ENCODE measurements around the gene BAG1.

BAG1 gene

DNA sequence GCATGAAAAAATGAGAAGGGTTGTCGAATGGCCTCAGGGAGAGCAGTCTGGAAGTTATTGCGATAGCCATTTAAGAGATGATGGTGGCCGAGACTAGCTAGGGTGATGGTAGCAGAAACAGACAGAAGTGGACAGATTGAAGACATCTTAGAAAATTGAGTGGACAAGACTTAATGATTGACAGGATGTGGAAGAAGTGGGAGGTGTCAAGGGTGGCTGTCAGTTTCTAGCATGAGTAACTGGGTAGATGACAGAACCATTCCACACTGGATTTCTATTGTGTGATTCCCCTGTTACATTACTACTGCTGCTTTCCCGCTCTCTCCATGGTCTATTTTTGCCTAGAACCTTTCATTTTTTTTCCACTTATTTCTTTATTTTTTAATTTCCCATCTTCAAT, 13.0 kb upstream of the BAG1 start:
- H3K4me3 ChIP-seq (ENCODE audit: low read depth, low read length) = no peak overlapping the region

DNA sequence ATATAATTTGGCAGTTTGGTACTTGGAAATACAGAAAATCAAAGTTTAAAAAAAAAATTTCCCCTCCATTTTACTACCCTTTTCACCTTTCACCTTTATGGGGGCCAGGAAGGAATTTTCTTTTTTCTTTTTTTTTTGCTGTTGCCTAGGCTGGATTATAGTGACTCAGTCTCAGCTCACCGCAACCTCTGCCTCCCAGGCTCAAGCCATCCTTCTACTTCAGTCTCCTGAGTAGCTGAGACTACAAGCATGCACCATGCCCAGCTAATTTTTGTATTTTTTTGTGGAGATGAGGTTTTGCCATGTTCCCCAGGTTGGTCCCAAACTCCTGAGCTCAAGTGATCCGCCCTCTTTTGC, 9.4 kb upstream of the BAG1 start:
- H3K4me3 ChIP-seq (ENCODE audit: low read depth, low read length) = no peak overlapping the region

GRCh38 chr9:33273266-33273971, 8.9 kb upstream of the BAG1 start:
- H3K4me3 ChIP-seq (ENCODE audit: low read depth, low read length) = no peak overlapping the region

DNA sequence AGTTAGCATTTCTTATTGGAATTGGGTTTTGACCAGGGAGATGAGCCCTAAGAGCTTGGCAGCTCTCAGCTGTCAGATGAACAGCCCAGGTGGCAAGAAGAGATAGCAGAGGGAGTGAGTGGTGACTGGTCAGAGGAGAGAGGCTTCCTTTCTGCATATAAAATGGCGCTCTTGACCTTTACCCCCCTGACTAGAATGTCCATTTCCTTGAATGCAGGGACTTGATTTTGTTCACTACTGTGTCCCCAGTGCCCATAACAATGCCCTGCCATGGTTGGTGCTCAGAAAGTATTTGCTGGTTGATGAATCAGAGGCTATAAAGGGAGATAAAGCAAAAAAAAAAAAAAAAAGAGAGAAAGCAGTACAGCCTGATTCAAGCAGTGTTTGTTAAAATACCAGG, 7.6 kb upstream of the BAG1 start:
- H3K4me3 ChIP-seq (ENCODE audit: low read depth, low read length) = no peak overlapping the region

- H3K4me3 ChIP-seq (ENCODE audit: low read depth, low read length) = no peak overlapping the region
These were observed 5.6 kb upstream of the BAG1 start for GRCh38 chr9:33270146-33270545.

DNA sequence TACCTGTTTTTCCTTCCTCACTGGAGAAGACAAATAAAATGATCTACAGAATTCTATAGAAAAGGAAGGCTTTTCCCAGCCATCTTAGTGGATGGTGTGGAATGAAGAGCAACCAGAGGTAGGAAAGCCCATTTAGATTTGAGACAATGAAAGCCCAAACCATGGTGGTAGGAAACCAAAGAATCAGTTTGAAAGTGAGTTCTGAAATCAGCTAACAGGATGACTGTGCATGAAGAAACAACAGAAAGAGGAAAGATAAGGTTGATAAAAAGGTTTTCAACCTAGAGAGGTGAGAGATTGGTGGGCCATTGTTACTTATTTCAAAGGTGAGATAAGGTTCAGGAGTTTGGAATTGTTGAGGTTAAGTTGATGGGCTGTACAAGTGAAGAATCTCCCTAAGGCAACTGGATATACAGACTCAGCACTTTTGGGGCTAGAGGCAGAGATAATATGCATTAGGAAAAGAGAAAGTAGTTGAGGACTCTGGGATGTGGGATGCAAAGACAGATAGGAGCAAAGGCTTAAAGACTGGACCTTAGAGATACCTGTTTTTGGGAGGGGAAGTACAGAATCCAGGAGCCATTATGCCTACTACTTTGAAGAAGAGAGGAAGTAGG, 2.8 kb upstream of the BAG1 start:
- H3K4me3 ChIP-seq (ENCODE audit: low read depth, low read length) = no peak overlapping the region

- H3K4me3 ChIP-seq (ENCODE audit: low read depth, low read length) = peak overlapping the region; percentile 92
These were observed 830 bp upstream of the BAG1 start for GRCh38 chr9:33265211-33265865.

DNA sequence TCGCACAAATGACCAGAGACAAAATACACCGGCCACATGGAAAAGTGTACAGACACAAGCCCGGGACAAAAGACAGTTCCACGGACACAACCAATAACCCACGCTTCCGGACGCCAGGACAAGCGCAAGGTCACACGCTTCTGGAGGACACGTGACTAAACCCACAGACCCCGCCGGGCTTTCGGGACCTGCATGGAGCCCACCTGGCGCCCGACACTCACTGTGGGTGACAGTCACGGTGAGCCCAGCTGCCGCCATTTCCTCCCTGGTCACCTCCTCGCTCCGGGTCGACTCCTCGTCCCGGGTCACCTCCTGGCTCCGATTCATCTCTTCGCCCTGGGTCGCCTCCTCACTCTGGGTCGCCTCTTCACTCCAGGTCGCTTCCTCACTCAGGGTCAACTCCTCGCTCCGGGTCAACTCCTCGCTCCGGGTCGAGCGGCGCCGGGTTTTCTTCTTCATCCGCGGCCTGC, 470 bp downstream of the BAG1 start:
- H3K4me3 ChIP-seq (ENCODE audit: low read depth, low read length) = peak overlapping the region; percentile 99

DNA sequence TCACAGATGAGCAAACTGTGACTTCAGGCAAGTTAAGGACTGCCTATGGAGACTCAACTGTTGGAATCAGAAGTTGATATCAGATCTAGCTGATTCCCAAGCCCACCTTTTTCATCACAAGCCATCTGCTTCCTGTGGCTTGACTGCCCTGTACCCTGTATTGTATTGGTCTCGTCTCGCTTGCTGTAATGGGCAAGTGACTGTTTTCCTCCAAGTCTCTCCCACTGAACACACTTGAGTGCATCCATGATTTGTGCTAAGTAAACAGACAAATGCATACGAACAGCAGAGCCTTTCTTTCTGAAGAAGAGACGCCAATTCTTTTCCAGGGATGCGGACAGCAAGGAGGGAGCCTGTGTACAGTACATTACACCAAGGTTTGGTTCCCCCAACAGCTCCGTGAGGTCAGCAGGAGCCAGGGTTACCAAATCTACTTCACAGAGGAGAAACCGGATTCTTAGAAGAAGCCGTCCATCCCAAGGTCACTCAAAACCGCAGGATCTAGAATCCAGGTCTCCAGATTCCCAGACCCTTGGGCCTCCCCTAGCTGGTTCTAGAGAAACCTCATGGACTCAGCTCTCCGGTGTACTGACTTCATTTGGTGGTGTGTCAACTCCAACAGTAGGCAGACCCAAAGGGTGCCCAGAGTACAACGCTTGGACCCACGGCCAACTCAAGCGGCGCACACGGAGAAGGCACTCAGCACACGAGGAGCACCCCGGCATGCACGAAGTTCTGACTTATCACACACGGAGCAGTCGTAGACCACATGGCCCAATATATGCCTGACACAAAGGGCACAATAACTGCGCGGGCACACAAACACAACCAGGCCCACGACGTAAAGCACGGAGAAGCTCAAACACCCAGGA, 1.1 kb downstream of the BAG1 start:
- peak overlapping the region; percentile 99 for H3K4me3 ChIP-seq (ENCODE audit: low read depth, low read length)

GRCh38 chr9:33260372-33260771, 4.1 kb downstream of the BAG1 start:
- no peak overlapping the region for H3K4me3 ChIP-seq (ENCODE audit: low read depth, low read length)

- H3K4me3 ChIP-seq (ENCODE audit: low read depth, low read length) = no peak overlapping the region
These were observed 7.2 kb downstream of the BAG1 start for GRCh38 chr9:33257276-33257675.

GRCh38 chr9:33256236-33256635, 8.3 kb downstream of the BAG1 start:
- no peak overlapping the region for H3K4me3 ChIP-seq (ENCODE audit: low read depth, low read length)

GRCh38 chr9:33255471-33255870, 9.0 kb downstream of the BAG1 start:
- no peak overlapping the region for H3K4me3 ChIP-seq (ENCODE audit: low read depth, low read length)

GRCh38 chr9:33255014-33255413, 9.5 kb downstream of the BAG1 start:
- H3K4me3 ChIP-seq (ENCODE audit: low read depth, low read length) = no peak overlapping the region

GRCh38 chr9:33254211-33254610, 10.3 kb downstream of the BAG1 start:
- H3K4me3 ChIP-seq (ENCODE audit: low read depth, low read length) = no peak overlapping the region

DNA sequence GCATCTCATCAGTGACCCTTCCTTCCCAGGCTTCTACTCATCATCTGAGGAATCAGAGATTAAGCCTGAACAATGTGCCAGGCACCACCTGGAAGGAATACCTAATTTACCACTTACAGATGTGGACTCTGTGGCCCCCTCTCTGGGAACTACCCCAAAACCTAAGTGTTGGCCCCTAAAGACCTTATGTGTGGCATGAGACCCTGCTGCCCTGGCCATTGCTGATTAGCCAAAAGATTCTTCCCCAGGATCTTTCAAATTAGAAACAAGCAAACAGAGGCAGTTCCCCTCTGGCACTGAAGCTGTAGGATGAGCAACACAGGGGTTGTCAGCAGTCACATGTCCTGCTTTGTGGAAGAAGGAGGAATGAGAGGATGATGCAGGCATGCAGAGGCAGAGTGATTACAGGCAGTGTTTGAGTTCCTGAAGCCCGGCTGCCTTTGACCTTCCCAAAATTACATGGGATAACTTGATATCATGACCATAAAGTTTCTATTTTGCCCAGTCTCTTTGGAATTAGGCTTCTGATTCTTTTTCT, 14.0 kb downstream of the BAG1 start:
- no peak overlapping the region for H3K4me3 ChIP-seq (ENCODE audit: low read depth, low read length)

- no peak overlapping the region for H3K4me3 ChIP-seq (ENCODE audit: low read depth, low read length)
These were observed 14.5 kb downstream of the BAG1 start for GRCh38 chr9:33249983-33250382.

GRCh38 chr9:33249087-33249658, 15.3 kb downstream of the BAG1 start:
- H3K4me3 ChIP-seq (ENCODE audit: low read depth, low read length) = no peak overlapping the region

GRCh38 chr9:33248606-33249005, 15.9 kb downstream of the BAG1 start:
- no peak overlapping the region for H3K4me3 ChIP-seq (ENCODE audit: low read depth, low read length)

DNA sequence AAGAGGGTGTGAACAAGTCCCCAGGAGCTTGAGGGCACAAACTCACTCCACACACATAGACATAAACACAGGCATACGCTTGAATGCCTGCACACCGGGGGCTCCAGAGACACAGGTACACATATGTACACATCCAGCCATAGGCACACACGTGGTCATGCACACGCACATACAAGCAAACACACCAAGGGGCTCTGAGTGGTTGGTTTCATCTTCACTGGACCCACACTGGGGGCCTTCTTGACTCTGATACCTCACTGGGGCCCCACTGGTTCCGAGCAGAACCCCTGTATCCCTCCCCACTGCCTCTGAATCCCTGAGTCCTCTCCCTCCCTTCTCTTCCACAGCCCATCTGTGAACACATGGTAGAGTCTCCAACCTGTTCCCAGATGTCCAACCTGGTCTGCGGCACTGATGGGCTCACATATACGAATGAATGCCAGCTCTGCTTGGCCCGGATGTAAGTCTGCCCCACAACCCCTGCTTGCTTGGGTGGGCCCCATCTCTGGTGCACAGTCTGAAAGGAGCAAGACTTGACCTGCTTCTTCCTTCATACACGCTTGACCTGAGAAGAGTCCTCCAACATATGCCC, 18.1 kb downstream of the BAG1 start:
- H3K4me3 ChIP-seq (ENCODE audit: low read depth, low read length) = no peak overlapping the region

All from iPS-11a (cell line).